ENCODE results near the gene BEX5. TPM values are rescaled to one million over a fixed set of nuclear protein-coding genes. Genes with fewer than 3 reads are reported as not detected.
"Not testable (repeated sequence)": the region's sequence is repeated elsewhere in the genome, so short reads cannot be mapped to it uniquely, and the experiment has no call there.

Gene BEX5
- total RNA-seq, 1 experiment from 2014 or later = not detected

DNA sequence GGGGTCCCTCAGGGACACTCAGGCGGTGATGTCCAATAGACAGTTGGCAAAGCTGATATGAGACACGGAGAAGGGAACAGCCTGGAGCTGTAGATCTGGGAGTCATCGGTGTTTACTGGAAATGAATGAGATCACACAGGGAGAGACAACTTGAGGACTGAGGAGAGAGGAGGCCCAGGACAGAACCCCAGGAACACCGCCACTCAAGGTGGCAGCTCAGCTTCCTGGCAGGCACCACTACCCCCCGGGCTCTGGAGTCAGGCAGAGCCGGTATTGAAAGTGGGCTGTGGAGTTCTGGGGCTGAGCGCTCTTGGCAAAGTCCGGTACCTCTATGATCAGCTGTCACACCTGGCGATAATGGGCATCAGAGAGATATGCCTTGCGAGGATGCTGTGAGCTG is 30.8 kb downstream of the BEX5 start:
- H3K36me3 ChIP-seq (ENCODE audit: insufficient read depth, low read length, poor library complexity, severe bottlenecking); H3K4me1 ChIP-seq (ENCODE audit: insufficient read depth, low read length, poor library complexity, severe bottlenecking); POLR2A ChIA-PET (ENCODE audit: low non-redundant PET); H3K27ac ChIP-seq (ENCODE audit: low read depth, low read length, poor library complexity, severe bottlenecking); intact Hi-C loops (cut with micrococcal nuclease; ENCODE audit: unreplicated experiment); BruUV-seq (replicated peaks); DNase-seq (ENCODE audit: low spot score); H3K9me3 ChIP-seq (ENCODE audit: low read depth, low read length, poor library complexity, severe bottlenecking); CTCF ChIA-PET: not testable (repeated sequence)
- H3K4me3 ChIP-seq (ENCODE audit: low read depth, low read length, poor library complexity, severe bottlenecking) = peak overlapping the region; percentile 21
- H3K27me3 ChIP-seq (replicated peaks; ENCODE audit: insufficient read depth, low read depth, low read length, poor library complexity) = peaks cover 42% of the 10 kb centered on the region

DNA sequence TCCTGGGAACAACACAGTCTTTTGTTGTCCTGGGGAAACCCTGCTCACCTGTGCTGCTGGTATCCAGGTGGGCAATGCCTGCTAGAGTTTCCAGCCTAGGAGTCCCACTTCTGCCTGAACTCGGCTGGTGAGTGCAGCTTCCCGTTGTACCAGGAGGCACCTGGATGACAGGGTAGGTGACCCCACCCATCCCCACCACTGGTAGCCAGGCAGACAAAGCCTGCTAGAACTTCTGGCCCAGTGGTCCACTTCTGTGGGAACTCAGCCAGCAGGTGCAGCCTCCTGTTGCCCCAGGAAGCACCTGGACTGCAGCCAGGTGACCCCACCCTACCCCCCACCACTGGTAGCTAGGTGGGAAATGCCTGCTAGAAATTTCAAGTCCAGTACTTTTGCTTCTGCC is 40.0 kb downstream of the BEX5 start:
- BruUV-seq (replicated peaks) = no TSS peak
- H3K27ac ChIP-seq (ENCODE audit: low read depth, low read length, poor library complexity, severe bottlenecking) = no peak overlapping the region
- DNase-seq (ENCODE audit: low spot score) = no peak
- no peak overlapping the region for H3K4me3 ChIP-seq (ENCODE audit: low read depth, low read length, poor library complexity, severe bottlenecking)
- POLR2A ChIA-PET (ENCODE audit: low non-redundant PET) = no interaction called here
- no peaks in the 10 kb centered on the region for H3K9me3 ChIP-seq (ENCODE audit: low read depth, low read length, poor library complexity, severe bottlenecking)
- H3K36me3 ChIP-seq (ENCODE audit: insufficient read depth, low read length, poor library complexity, severe bottlenecking) = no peaks in the 10 kb centered on the region
- intact Hi-C loops (cut with micrococcal nuclease; ENCODE audit: unreplicated experiment) = no loop called here
- H3K27me3 ChIP-seq (replicated peaks; ENCODE audit: insufficient read depth, low read depth, low read length, poor library complexity) = no peaks in the 10 kb centered on the region
- no peaks in the 10 kb centered on the region for H3K4me1 ChIP-seq (ENCODE audit: insufficient read depth, low read length, poor library complexity, severe bottlenecking)
- CTCF ChIA-PET = no interaction called here
- TF ChIP-seq EZH2 (IDR thresholded peaks at IDR 0.05; ENCODE audit: borderline replicate concordance, low read depth, low read length, poor library complexity, severe bottlenecking) = no peak
- TF ChIP-seq, protein P1, sequence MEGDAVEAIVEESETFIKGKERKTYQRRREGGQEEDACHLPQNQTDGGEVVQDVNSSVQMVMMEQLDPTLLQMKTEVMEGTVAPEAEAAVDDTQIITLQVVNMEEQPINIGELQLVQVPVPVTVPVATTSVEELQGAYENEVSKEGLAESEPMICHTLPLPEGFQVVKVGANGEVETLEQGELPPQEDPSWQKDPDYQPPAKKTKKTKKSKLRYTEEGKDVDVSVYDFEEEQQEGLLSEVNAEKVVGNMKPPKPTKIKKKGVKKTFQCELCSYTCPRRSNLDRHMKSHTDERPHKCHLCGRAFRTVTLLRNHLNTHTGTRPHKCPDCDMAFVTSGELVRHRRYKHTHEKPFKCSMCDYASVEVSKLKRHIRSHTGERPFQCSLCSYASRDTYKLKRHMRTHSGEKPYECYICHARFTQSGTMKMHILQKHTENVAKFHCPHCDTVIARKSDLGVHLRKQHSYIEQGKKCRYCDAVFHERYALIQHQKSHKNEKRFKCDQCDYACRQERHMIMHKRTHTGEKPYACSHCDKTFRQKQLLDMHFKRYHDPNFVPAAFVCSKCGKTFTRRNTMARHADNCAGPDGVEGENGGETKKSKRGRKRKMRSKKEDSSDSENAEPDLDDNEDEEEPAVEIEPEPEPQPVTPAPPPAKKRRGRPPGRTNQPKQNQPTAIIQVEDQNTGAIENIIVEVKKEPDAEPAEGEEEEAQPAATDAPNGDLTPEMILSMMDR (conservative IDR thresholded peaks at IDR 0.05; ENCODE audit: low read depth, low read length) = no peak

DNA sequence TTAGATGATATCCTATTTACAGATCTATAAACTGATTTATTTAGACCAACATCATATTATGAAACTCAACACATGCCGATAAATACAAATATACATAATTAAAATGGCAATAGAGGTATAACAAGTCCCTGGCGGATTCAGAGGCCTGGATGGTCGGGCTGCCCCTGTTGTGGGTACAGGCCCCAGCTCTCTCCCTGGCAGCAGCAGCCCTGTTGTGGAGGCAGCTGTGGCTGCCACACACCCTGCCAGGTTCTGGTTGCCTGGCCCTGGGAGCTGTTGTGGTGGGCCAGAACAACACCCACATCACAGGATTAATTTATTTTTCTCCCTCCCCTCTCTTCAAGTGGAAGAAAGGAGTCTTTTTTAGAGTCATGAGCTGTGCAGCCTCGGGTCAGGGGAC is 42.4 kb downstream of the BEX5 start:
- intact Hi-C loops (cut with micrococcal nuclease; ENCODE audit: unreplicated experiment) = no loop called here
- H3K27ac ChIP-seq (ENCODE audit: low read depth, low read length, poor library complexity, severe bottlenecking) = no peak overlapping the region
- no peaks in the 10 kb centered on the region for H3K27me3 ChIP-seq (replicated peaks; ENCODE audit: insufficient read depth, low read depth, low read length, poor library complexity)
- no TSS peak for BruUV-seq (replicated peaks)
- CTCF ChIA-PET = no interaction called here
- H3K4me1 ChIP-seq (ENCODE audit: insufficient read depth, low read length, poor library complexity, severe bottlenecking) = no peaks in the 10 kb centered on the region
- no peaks in the 10 kb centered on the region for H3K36me3 ChIP-seq (ENCODE audit: insufficient read depth, low read length, poor library complexity, severe bottlenecking)
- no peak for TF ChIP-seq EZH2 (IDR thresholded peaks at IDR 0.05; ENCODE audit: borderline replicate concordance, low read depth, low read length, poor library complexity, severe bottlenecking)
- TF ChIP-seq, protein P1 (conservative IDR thresholded peaks at IDR 0.05; ENCODE audit: low read depth, low read length) = no peak
- POLR2A ChIA-PET (ENCODE audit: low non-redundant PET) = no interaction called here
- no peaks in the 10 kb centered on the region for H3K9me3 ChIP-seq (ENCODE audit: low read depth, low read length, poor library complexity, severe bottlenecking)
- no peak overlapping the region for H3K4me3 ChIP-seq (ENCODE audit: low read depth, low read length, poor library complexity, severe bottlenecking)
- DNase-seq (ENCODE audit: low spot score) = no peak

Other genes starting within 250 kb of the BEX5 start
- 1.2 and 2.5 TPM in 2 replicates for gene ZMAT1, start 223.9 kb downstream of the BEX5 start, total RNA-seq (2021)
- gene TCEAL2, start 30.3 kb downstream of the BEX5 start, total RNA-seq (2021) = 0.28 TPM in 1 of 2 replicates, not detected in the other
- not detected in 2 replicates for gene TCEAL6, start 13.5 kb downstream of the BEX5 start, total RNA-seq (2021)
- gene TCP11X1, start 59.3 kb upstream of the BEX5 start, total RNA-seq (2021) = not detected in 2 replicates
- gene NXF2, start 91.2 kb upstream of the BEX5 start, total RNA-seq (2021) = not detected in 2 replicates